NCI-H774 (cell line): ENCODE data around the gene IQCF2.
"Not testable (repeated sequence)": the region's sequence is repeated elsewhere in the genome, so short reads cannot be mapped to it uniquely, and the experiment has no call there.

Experiments
- DNase-seq: peaks from one replicate; lab custom pipeline; 2025; lab: John Stamatoyannopoulos, UW

IQCF2 gene

GRCh38 chr3:51860703-51861665 is at the start of gene IQCF2:
Gene IQCF2, plus strand, starts transcription at chr3:51861615. Its CDS starts 52 bp downstream, at chr3:51861667.
- DNase-seq: no peak

GRCh38 chr3:51813539-51813938 is 47.9 kb upstream of the IQCF2 start:
- DNase-seq: no peak

- DNase-seq: no peak
These were observed 47.4 kb upstream of the IQCF2 start for GRCh38 chr3:51814034-51814433.

GRCh38 chr3:51815614-51816013 is 45.8 kb upstream of the IQCF2 start:
- no peak for DNase-seq

GRCh38 chr3:51816723-51817122 is 44.7 kb upstream of the IQCF2 start:
- no peak for DNase-seq

- no peak for DNase-seq
These were observed 44.0 kb upstream of the IQCF2 start for GRCh38 chr3:51817375-51817774.

- no peak for DNase-seq
These were observed 42.3 kb upstream of the IQCF2 start for GRCh38 chr3:51819151-51819550.

GRCh38 chr3:51819709-51820406 is 41.6 kb upstream of the IQCF2 start:
- DNase-seq: no peak

- DNase-seq: no peak
These were observed 33.1 kb upstream of the IQCF2 start for GRCh38 chr3:51828297-51828696.

GRCh38 chr3:51830345-51830744 is 31.1 kb upstream of the IQCF2 start:
- DNase-seq: no peak

- DNase-seq: no peak
These were observed 30.5 kb upstream of the IQCF2 start for GRCh38 chr3:51830836-51831385.

GRCh38 chr3:51836606-51837005 is 24.8 kb upstream of the IQCF2 start:
- DNase-seq: no peak

- DNase-seq: no peak
These were observed 16.3 kb upstream of the IQCF2 start for GRCh38 chr3:51845129-51845528.

- DNase-seq: not testable (repeated sequence)
These were observed 6.0 kb upstream of the IQCF2 start for GRCh38 chr3:51855411-51855810.

- DNase-seq: no peak
These were observed 1.5 kb downstream of the IQCF2 start for GRCh38 chr3:51862886-51863285.

GRCh38 chr3:51868896-51869295 is 7.5 kb downstream of the IQCF2 start:
- DNase-seq: not testable (repeated sequence)

- DNase-seq: no peak
These were observed 7.9 kb downstream of the IQCF2 start for GRCh38 chr3:51869304-51869703.

GRCh38 chr3:51873253-51873766 is 11.9 kb downstream of the IQCF2 start:
- DNase-seq: no peak

- no peak for DNase-seq
These were observed 12.5 kb downstream of the IQCF2 start for GRCh38 chr3:51873876-51874275.

- DNase-seq: no peak
These were observed 13.0 kb downstream of the IQCF2 start for GRCh38 chr3:51874411-51874810.

GRCh38 chr3:51874889-51875288 is 13.5 kb downstream of the IQCF2 start:
- no peak for DNase-seq

- DNase-seq: no peak
These were observed 14.1 kb downstream of the IQCF2 start, which contains the start of gene IQCF5 for GRCh38 chr3:51875501-51875900. Gene IQCF5, minus strand, starts transcription at chr3:51875601. Its CDS starts 70 bp downstream, at chr3:51875531.
